NCI-H146 (cell line): ENCODE data around the gene ACTR3.
"Not testable (repeated sequence)": the region's sequence is repeated elsewhere in the genome, so short reads cannot be mapped to it uniquely, and the experiment has no call there.

Source experiments
- DNase-seq: peaks from one replicate; lab custom pipeline; 2025; lab: John Stamatoyannopoulos, UW

Gene ACTR3

DNA sequence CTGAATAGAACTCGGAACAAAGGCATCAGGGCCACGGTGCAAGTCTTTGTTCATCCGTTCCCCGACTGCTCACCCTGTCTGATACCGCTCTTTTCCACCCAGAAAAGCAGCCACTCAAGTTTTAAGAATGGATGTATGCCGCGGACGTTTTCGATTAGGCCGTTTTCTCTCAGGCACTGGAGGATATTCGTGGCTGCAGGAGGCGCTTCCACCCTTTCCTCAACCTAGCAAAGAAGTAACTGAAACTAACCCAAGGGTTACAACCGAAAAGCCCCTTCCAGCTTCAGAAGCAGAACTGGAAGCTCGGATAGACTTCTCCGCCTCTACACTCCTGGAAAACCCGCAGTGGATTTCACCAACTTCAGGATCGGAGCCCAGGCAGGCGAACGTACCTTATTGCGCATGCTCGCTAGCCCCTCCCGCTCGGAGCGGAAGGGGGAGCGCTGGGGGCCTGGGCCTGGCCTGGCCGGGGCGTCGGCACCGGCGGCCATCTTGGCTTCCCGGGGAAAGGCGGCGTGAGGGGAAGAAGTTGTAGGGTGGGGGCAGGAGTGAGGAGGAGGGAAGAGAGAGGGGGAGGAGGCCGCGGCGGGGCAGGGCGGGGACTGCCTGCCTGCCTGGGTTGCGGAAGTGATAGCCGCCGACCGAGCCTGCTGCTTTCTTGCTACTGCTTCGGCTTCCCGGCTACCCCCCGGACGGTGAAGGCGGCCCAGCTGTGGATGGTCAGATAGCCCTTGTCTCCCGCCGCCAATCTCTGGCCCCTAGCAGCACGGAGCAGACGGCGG, at the start of gene ACTR3:
ACTR3 (plus strand) TSS at position 619 of the 782 bp plus-strand sequence. CDS start 191 bp downstream, outside the sequence.
- DNase-seq: peak; percentile 99

DNA sequence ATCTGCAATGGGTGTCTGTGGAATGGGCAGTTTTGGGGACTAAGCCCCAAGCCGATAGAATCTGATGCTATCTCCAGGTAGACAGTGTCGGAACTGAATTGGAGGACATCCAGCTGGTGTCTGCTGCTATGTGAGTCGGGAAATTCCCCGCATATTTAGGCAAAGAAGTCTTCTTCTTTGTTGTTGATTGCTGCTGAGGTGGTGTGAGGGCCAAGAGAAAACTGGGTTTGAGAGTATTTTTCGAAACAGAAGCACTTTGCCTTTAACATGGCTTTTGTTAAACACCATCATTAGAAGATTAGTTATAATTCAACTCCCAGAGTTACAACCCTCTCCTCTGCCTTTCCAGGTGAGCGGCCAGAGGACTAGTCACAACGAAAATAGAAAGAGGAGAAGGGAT, 49.4 kb upstream of the ACTR3 start:
- DNase-seq: no peak

DNA sequence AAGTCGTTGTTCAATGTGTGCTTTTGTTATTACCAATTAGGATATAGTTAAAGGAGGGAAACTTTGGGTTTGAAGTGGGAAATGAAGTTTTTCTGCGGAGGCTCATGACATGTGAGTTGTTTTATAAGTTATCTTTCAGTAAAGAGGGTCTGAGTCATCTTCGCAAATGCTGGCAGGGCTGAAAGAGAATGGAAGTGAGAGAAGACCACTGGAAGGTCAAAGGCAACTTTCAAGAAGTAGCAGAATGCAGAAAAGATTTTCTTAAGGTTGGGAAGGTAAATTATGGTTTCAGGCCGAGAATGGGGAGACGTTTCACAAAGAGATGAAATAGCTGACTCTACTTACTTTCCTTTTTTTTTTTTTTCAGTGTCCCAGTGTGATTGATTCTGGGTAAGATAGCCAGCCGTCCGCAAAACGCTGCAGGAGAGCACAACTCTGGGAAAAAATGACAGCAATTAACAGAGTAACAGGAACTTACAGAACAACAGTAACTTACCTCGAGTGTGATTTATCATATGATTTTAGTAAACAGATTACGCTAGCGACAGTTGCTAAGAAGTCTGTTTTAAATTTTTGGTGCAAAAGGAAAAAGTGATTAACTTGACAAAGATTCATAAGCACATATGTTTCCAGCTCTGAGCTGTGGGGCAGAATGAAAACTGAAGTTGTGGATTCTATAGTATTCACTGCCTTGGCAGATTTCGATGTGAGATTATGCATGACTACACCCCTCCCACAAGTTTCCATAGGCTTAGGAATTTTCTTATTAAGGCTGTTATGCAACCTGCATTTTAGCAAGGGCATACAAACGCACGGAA, 46.8 kb upstream of the ACTR3 start:
- no peak for DNase-seq

DNA sequence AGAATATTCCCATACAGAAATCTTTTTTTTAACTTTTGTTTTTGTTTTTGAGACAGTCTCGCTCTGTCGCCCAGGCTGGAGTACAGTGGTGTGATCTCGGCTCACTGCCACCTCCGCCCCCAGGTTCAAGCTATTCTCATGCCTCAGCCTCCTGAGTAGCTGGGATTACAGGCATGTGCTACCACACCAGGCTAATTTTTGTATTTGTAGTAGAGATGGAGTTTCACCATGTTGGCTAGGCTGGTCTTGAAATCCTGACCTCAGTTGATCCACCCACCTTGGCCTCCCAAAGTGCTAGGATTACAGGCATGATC, 46.2 kb upstream of the ACTR3 start:
- not testable (repeated sequence) for DNase-seq

DNA sequence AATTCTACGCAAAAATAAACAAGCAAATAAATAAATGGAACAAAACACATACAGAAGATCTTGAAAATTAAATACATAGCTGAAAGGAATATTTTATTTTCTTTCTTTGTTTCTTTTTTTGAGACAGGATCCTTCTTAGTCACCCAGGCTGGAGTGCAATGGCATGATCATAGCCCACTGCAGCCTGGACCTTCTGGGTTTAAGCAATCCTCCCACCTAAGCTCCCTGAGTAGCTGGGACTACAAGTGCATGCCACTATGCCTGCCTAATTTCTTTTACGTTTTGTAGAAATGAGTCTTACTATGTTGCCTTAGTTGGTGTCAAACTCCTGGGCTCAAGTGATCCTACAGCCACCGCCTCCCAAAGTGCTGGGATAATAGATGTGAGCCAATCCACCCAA, 44.6 kb upstream of the ACTR3 start:
- no peak for DNase-seq

DNA sequence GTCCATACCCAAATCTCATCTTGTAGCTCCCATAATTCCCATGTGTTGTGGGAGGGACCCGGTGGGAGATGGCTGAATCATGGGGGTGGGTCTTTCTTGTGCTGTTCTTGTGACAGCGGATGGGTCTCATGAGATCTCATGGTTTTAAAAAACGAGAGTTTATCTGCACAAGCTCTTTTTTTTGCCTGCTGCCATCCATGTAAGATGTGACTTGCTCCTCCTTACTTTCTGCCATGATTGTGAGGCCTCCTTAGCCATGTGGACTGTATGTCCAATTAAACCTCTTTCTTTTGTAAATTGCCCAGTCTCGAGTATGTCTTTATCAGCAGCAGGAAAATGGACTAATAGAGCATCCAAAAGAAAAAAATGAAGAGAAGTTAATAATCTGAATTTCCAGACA, 44.1 kb upstream of the ACTR3 start:
- not testable (repeated sequence) for DNase-seq

DNA sequence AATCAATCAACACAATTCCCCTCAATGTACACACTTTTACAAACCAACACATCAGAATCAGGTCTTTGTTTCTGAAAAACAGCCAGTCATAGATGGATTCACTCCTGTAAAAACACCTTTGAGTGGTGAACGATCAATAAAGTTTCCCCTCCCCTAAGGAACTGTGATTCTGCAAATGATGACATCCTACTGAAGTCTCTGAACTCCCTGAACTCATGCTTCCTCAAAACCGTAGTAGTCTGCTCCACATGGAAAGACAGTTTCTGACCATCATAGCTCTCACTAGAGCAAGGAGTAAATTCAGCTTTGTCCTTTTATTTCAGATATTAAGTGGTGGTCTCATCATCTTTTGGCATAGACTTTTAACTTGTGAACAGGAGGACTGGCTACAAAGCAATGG, 43.5 kb upstream of the ACTR3 start:
- DNase-seq: no peak

DNA sequence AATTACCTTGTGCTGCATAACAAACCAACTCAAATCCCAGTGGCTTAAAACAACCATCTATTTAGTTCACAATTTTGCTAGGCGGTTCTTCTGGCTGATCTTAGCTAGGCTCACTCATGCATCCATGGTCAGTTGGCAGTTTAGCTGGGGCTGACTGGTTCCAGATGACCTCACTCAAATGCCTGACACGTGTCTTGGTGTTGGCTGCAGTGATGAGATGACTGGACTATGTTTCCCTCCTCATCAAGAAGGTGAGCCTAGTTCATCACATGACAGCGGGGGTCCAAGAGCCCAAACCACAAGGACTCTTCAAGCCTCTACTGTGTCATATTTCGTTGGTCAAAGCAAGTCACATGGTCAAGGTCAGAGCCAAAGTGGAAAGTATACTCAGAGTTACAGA, 42.7 kb upstream of the ACTR3 start:
- DNase-seq: no peak

DNA sequence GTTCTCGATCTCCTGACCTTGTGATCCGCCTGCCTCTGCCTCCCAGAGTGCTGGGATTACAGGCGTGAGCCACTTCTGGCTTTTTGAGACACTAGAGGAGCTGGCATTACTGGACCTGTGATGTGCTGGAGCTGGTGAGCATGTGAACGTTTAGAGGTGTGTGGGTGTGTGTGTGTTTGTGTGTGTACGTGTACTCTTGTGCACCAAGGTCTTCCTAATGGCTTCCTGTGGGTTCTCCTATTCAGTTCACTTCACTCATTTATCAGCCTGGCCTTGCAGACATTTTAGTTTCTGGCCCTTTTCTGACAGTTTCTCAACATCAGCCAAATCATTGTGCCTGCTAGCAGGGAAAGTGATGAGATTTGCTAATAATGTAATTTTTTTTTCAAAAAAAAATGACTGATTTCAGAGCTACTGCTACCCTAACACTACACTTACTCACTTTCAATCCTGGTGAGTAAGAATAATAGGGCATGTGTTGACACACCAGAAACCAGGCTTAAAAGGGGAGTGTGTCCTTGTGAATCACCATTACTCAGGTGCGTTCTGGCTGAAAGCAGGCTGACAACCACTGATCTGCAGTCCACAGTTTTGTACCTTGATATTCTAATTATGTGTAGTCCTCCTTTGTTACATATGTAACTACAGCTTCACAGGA, 41.0 kb upstream of the ACTR3 start:
- DNase-seq: no peak

DNA sequence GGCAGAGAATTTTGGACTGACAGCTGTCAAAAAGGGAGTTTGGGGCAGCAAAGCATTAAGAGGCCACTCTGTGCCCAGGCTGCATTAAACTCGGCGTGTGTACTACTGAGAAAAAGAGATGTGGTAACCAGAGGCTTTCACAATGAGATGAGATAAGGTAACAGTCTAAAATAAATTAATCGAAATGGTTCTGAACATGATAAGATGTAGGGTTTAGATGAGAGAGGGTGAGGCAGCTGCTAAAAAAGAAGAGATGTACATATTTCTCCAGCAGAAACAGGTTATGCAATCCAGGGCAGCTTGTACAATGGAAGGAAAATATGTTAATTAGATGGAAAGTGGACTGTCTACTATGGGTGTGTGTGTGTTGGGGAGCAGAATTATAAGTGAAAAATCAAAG, 39.2 kb upstream of the ACTR3 start:
- DNase-seq: no peak

DNA sequence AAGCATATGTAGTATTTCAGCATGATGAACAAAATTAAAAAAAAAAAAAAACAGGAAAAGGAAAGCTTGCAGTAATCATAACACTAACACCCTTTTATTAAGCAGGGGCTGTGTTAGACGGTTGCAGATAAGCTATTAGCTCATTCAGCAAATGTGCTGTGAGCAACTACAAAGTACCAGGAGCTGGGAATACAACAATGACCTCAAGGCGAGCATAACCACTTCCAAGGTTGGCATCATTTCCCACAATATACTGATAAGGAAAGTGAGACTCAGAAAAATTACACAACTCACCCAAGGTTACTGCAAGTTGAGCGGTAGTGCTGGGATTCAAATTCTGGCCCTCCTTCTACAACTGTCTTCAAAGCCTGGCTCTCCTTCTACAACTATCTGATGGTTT, 38.2 kb upstream of the ACTR3 start:
- DNase-seq: no peak

DNA sequence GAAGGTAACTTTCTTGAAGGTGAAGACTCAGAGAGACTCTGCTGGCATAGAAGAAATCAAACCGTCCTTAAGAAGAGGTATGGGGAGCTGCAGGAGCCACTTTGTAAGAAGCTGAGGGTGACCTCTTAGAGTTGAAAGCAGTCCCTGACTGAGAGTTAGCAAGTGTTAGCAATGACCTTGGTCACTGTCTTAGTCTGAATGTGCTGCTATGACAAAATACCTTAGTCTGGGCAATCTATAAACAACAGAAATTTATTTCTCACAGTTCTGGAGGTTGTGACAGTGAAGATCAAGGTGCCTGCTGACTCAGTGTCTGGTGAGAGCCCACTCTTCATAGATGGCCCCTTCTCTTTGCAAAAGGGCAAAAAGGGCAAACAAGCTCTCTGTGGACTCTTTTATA, 35.7 kb upstream of the ACTR3 start:
- DNase-seq: no peak

DNA sequence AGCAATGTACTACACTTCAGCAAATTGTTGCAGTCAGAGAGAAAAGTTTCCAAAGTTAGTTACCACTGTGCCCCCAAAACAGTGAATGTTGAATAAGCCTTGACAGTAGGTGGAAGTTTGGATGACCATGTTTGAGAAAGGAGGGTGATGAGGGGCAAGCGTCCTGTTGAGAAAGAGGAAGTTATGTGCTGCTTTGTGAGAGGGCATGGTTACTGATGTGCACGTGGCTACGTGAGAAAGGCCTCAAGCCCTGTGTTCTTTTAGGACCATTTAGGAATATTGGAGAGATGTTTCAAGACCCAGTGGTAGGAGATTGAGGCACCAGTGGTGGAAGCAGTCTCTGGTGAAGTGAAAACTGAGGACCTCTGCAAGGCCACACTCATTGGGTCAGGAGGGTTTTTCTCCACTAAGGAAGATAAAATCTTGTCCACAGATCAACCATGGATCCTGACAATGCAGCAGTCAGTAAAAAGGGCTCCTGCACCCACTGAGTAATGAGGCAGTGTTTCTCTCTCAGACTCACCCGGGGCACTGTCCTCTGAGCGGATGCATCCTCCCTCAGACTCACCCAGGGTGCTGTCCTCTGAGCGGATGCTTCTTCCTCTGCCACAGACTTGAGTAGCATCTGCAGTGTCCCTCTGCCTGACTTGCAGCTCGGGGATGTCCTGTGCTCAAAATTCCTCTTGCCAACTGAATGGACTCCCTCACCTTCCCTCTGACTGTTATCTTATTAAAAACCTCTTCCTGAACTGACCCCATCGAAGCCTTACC, 34.7 kb upstream of the ACTR3 start:
- DNase-seq: no peak

DNA sequence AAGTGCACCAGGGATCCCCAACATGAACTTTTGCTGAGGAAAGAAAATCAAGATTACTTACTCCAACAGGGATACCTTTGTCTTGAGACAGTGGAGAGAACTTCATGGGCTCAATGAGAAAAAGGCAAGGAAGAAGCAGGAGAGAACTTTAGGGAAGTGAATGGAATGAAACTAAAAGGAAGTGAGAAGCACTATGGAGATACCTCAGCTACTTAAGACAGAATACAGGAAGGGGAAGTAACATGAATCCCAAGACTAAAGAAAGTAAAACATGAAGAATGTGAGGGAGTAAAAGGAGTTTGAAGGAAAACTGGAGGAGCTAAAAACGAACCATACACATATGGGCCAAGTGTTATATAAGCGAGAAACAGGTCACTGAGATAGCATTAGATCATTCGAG, 32.4 kb upstream of the ACTR3 start:
- no peak for DNase-seq

DNA sequence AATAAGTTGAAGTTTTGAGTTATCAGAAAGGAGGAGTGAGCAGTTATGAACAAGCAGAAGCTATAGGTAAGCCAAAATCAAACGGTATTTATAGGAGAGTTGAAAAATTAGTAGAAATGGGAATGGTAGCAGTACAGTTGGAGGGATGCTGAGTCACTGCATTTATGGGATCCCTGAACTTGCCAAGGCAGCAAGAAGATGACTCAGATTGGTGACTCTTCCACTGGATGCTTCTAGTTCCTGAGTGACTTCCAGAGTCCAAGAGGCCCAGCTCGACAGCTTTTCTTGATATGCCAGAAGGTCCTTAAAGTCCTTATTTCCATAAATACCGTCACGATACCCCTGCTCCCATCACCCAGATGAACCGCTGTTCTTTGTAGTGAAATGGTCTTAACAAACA, 31.1 kb upstream of the ACTR3 start:
- no peak for DNase-seq

DNA sequence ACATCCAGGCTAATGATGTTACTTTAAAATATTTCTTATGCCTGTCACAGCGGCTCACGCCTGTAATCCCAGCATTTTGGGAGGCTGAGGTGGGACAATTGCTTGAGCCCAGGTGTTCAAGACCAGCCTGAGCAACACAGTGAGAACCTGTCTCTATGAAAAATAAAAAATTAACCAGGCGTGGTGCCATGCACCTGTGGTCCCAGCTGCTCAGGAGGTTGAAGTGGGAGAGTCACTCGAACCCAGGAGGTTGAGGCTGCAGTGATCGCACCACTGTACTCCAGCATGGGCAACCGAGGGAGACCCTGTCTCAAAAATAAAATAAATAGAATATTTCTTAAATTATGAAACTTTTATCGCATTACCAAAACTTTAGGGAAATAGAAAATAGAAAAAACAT, 28.1 kb upstream of the ACTR3 start:
- DNase-seq: no peak

DNA sequence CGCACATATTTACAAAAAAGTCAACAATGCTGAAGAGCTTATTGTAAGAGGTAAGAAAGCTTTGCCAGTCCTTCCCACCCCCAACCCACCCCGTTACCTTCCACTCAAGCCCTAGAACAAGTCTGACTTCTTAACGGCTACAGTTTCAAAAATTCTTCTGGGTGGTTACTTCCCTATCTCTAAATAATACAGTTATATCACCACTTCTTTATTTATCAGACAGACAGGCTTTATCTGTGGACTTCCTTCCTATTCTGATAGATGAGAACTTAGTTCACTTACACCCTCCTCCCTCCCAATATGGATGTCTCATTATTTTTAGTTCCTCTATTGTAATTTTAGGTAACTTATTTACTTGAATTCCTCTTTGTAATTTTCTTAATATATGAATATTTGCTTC, 26.7 kb upstream of the ACTR3 start:
- no peak for DNase-seq

DNA sequence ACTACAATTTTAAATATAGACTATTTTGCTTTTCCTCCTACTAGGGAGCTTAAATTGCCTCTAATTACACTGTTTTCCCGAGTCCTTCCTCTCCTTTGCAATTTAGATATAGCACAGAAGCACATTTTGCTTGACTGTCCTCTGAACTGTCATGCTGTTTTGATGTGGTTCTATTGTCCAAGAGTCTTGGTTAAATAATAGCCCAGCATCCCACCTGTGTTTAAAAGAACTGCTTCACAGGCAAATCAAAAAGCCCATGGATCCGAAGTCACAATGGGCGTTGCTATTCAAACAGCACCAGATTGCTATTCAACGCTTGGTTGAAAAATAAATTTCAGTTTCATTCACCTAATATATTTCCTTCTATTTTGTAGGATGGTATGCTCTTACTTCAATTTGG, 22.3 kb upstream of the ACTR3 start:
- DNase-seq: peak; percentile 82

DNA sequence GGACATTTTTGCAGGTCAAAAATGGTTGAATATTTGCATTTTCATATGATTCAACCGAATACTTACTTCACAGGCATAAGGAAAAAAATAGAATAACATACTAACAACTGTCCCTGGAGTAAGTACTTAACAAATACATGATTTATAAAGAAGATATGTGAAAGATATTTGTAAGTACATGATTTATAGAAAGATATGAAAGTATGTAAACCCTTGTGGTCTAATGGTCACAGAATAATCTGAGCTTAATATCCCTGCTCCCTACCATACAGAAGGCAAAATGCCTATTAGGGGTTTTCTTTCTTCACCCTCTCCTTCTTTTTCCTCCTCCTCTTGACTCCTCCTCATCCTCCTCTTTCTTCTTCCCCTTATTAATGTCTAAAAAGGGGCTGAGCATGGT, 20.6 kb upstream of the ACTR3 start:
- no peak for DNase-seq

DNA sequence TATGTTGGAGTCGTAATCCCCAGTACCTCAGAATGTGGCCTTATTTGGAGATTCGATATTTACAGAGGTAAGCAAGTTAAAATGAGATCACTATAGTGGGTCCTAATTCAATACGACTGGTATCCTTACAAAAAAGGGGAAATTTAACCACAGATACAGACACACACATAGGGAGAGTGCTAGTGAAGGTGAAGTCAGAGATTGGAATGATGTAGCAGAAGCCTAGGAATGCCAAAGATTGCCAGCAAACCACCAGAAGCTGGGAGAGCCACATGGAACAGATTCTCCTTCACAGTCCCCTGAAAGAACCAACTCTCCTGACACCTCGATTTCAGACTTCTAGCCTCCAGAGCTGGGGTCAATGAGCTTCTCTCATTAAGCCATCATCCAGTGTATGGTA, 17.7 kb upstream of the ACTR3 start:
- DNase-seq: no peak

DNA sequence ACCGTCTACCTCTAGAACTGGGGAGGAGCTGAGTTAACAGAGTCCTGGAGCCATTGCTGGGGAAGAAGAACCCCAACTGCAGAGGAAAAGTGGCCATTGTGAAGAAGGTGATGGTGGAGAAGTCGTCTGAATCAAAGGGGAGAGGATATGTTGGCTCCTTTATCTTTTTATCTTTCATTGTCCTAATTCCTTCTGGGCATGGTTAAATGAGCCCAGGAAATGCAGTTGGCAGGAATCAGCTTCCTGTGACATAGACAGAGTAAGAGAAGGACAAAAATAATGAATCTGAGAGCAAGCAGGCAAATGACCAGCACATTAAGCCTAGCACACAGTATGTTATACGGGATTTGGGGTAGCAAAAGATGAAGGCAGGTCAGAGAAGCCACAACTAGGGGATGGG, 16.0 kb upstream of the ACTR3 start:
- DNase-seq: no peak

DNA sequence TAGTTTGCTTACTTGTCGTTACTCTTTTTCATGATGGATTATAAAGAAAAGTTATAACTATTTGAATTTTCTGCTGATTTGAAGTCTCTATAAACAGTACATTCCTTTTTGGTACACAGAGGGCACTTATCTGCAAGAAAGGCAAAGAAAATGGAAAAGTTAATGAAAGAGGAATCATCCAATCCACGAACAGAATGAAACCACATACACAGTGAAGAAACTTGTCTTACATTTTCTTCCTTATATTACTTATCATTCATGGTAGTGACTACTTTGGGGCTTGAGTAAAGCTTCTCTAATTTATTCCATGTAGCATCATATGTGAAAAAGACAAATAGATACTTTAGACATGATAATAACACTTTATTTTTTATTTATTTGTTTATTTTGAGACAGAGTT, 14.8 kb upstream of the ACTR3 start:
- no peak for DNase-seq
